Measurements from ENCODE around the gene PCDHGA10.
"Not testable (repeated sequence)": the region's sequence is repeated elsewhere in the genome, so short reads cannot be mapped to it uniquely, and the experiment has no call there.

PCDHGA10 gene

GRCh38 chr5:141392429-141393198, 20.2 kb upstream of the PCDHGA10 start, which contains the start of gene PCDHGA8:
TSS of gene PCDHGA8 (plus strand) at chr5:141392633. CDS start at chr5:141392814, 181 bp downstream.
- Mint-ChIP-seq H3K27ac (no peak within 1 kb of the TSS), H3K4me3 (no peak within 1 kb of the TSS), H3K9me3 (peaks cover 95% of the 10 kb centered on the region), H3K4me1 (no peaks in the 10 kb centered on the region), H3K36me3 (ENCODE audit: low read depth) (peaks cover 80% of the 10 kb centered on the region), H3K27me3 (ENCODE audit: low read depth, poor library complexity) (peaks cover 3% of the 10 kb centered on the region)
- no peak for TF ChIP-seq CTCF (IDR thresholded peaks at IDR 0.05)
- DNase-seq: no peak

- no peak overlapping the region for H3K4me3 Mint-ChIP-seq
- no peaks in the 10 kb centered on the region for H3K4me1 Mint-ChIP-seq
- DNase-seq: no peak
- peaks cover 3% of the 10 kb centered on the region for H3K27me3 Mint-ChIP-seq (ENCODE audit: low read depth, poor library complexity)
- H3K27ac Mint-ChIP-seq: no peak overlapping the region
- H3K9me3 Mint-ChIP-seq: peaks cover 94% of the 10 kb centered on the region
- H3K36me3 Mint-ChIP-seq (ENCODE audit: low read depth): peaks cover 78% of the 10 kb centered on the region
- no peak for TF ChIP-seq CTCF (IDR thresholded peaks at IDR 0.05)
Observed at GRCh38 chr5:141393267-141393666, 19.5 kb upstream of the PCDHGA10 start.

GRCh38 chr5:141394401-141395187, 18.2 kb upstream of the PCDHGA10 start:
- Mint-ChIP-seq H3K9me3 (peaks cover 94% of the 10 kb centered on the region), H3K36me3 (ENCODE audit: low read depth) (peaks cover 76% of the 10 kb centered on the region)
- H3K27me3 Mint-ChIP-seq (ENCODE audit: low read depth, poor library complexity); H3K4me3 Mint-ChIP-seq; H3K27ac Mint-ChIP-seq; H3K4me1 Mint-ChIP-seq; DNase-seq: not testable (repeated sequence)

GRCh38 chr5:141397756-141398551, 14.8 kb upstream of the PCDHGA10 start, which contains the start of gene PCDHGB5:
TSS of gene PCDHGB5 (plus strand) at chr5:141397947. CDS start at chr5:141398128, 181 bp downstream.
- not testable (repeated sequence) for H3K4me1 Mint-ChIP-seq; H3K4me3 Mint-ChIP-seq; H3K27me3 Mint-ChIP-seq (ENCODE audit: low read depth, poor library complexity); H3K27ac Mint-ChIP-seq; DNase-seq
- peaks cover 70% of the 10 kb centered on the region for H3K36me3 Mint-ChIP-seq (ENCODE audit: low read depth)
- peaks cover 88% of the 10 kb centered on the region for H3K9me3 Mint-ChIP-seq

GRCh38 chr5:141398608-141399007, 14.2 kb upstream of the PCDHGA10 start:
- Mint-ChIP-seq H3K4me3 (no peak overlapping the region), H3K27ac (no peak overlapping the region), H3K9me3 (peaks cover 88% of the 10 kb centered on the region), H3K4me1 (no peaks in the 10 kb centered on the region), H3K36me3 (ENCODE audit: low read depth) (peaks cover 66% of the 10 kb centered on the region), H3K27me3 (ENCODE audit: low read depth, poor library complexity) (peaks cover 5% of the 10 kb centered on the region)
- DNase-seq: no peak
- TF ChIP-seq CTCF (IDR thresholded peaks at IDR 0.05): no peak

- Mint-ChIP-seq H3K4me1 (no peaks in the 10 kb centered on the region), H3K27ac (no peak overlapping the region), H3K4me3 (peak overlapping the region; percentile 17), H3K27me3 (ENCODE audit: low read depth, poor library complexity) (peaks cover 5% of the 10 kb centered on the region), H3K9me3 (peaks cover 87% of the 10 kb centered on the region), H3K36me3 (ENCODE audit: low read depth) (peaks cover 66% of the 10 kb centered on the region)
- no peak for DNase-seq
- TF ChIP-seq CTCF (IDR thresholded peaks at IDR 0.05): no peak
Observed at GRCh38 chr5:141399555-141400258, 13.1 kb upstream of the PCDHGA10 start.

All from nephron progenitor cell (in vitro differentiated cells).